NCI-H226 (cell line): ENCODE results near the gene SPATA31D4.
"Not testable (repeated sequence)": the region's sequence is repeated elsewhere in the genome, so short reads cannot be mapped to it uniquely, and the experiment has no call there.

ENCODE experiments used
- DNase-seq: peaks from one replicate; pipeline ENCODE4 v3.0.0-alpha.2; 2015

Gene SPATA31D4

GRCh38 chr9:81928305-81928704 lies at the start of gene SPATA31D4:
Gene SPATA31D4 (plus strand): TSS chr9:81928428. CDS start chr9:81928514, 86 bp downstream.
- DNase-seq: not testable (repeated sequence)

GRCh38 chr9:81878530-81878929 lies 49.7 kb upstream of the SPATA31D4 start:
- DNase-seq: no peak

GRCh38 chr9:81879501-81879916 lies 48.7 kb upstream of the SPATA31D4 start:
- no peak for DNase-seq

GRCh38 chr9:81885602-81886001 lies 42.6 kb upstream of the SPATA31D4 start:
- DNase-seq: no peak

- no peak for DNase-seq
These were observed 41.6 kb upstream of the SPATA31D4 start for GRCh38 chr9:81886665-81887064.

GRCh38 chr9:81890104-81890503 lies 38.1 kb upstream of the SPATA31D4 start:
- DNase-seq: peak; percentile 76

- no peak for DNase-seq
These were observed 35.8 kb upstream of the SPATA31D4 start for GRCh38 chr9:81892440-81892839.

- DNase-seq: no peak
These were observed 34.3 kb upstream of the SPATA31D4 start for GRCh38 chr9:81893929-81894328.

GRCh38 chr9:81894891-81895290 lies 33.3 kb upstream of the SPATA31D4 start:
- DNase-seq: peak; percentile 67

GRCh38 chr9:81896070-81896469 lies 32.2 kb upstream of the SPATA31D4 start:
- no peak for DNase-seq

- DNase-seq: no peak
These were observed 29.4 kb upstream of the SPATA31D4 start for GRCh38 chr9:81898851-81899250.

GRCh38 chr9:81902196-81902595 lies 26.0 kb upstream of the SPATA31D4 start:
- peak; percentile 20 for DNase-seq

GRCh38 chr9:81902626-81903025 lies 25.6 kb upstream of the SPATA31D4 start:
- DNase-seq: peak; percentile 63

- DNase-seq: peak; percentile 55
These were observed 21.6 kb upstream of the SPATA31D4 start for GRCh38 chr9:81906671-81907070.

- no peak for DNase-seq
These were observed 16.1 kb upstream of the SPATA31D4 start for GRCh38 chr9:81912135-81912534.

- DNase-seq: peak; percentile 95
These were observed 12.3 kb upstream of the SPATA31D4 start for GRCh38 chr9:81915801-81916505.

- not testable (repeated sequence) for DNase-seq
These were observed 9.7 kb upstream of the SPATA31D4 start for GRCh38 chr9:81918507-81918906.

- DNase-seq: not testable (repeated sequence)
These were observed 1.9 kb downstream of the SPATA31D4 start for GRCh38 chr9:81930147-81930546.

GRCh38 chr9:81933547-81933946 lies 5.3 kb downstream of the SPATA31D4 start:
- not testable (repeated sequence) for DNase-seq

- not testable (repeated sequence) for DNase-seq
These were observed 15.2 kb downstream of the SPATA31D4 start, which contains the start of gene SPATA31D3 for GRCh38 chr9:81943393-81943792. Gene SPATA31D3 (plus strand): TSS chr9:81943500. CDS start chr9:81943586, 86 bp downstream.

- DNase-seq: not testable (repeated sequence)
These were observed 20.4 kb downstream of the SPATA31D4 start for GRCh38 chr9:81948650-81949049.

GRCh38 chr9:81953096-81953495 lies 24.9 kb downstream of the SPATA31D4 start:
- no peak for DNase-seq

- no peak for DNase-seq
These were observed 27.4 kb downstream of the SPATA31D4 start for GRCh38 chr9:81955625-81956024.

GRCh38 chr9:81964218-81965171 lies 36.3 kb downstream of the SPATA31D4 start:
- no peak for DNase-seq
